Embryonic facial prominence (tissue), 1 donor: Measurements from ENCODE around the gene TMEM222.
"Not testable (repeated sequence)": the region's sequence is repeated elsewhere in the genome, so short reads cannot be mapped to it uniquely, and the experiment has no call there.

Experiments used
- DNase-seq: peaks from one replicate; pipeline ENCODE4 v3.0.0-alpha.2; 2016; ENCODE audit errors: extremely low spot score

Gene TMEM222, protein sequence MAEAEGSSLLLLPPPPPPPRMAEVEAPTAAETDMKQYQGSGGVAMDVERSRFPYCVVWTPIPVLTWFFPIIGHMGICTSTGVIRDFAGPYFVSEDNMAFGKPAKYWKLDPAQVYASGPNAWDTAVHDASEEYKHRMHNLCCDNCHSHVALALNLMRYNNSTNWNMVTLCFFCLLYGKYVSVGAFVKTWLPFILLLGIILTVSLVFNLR

DNA sequence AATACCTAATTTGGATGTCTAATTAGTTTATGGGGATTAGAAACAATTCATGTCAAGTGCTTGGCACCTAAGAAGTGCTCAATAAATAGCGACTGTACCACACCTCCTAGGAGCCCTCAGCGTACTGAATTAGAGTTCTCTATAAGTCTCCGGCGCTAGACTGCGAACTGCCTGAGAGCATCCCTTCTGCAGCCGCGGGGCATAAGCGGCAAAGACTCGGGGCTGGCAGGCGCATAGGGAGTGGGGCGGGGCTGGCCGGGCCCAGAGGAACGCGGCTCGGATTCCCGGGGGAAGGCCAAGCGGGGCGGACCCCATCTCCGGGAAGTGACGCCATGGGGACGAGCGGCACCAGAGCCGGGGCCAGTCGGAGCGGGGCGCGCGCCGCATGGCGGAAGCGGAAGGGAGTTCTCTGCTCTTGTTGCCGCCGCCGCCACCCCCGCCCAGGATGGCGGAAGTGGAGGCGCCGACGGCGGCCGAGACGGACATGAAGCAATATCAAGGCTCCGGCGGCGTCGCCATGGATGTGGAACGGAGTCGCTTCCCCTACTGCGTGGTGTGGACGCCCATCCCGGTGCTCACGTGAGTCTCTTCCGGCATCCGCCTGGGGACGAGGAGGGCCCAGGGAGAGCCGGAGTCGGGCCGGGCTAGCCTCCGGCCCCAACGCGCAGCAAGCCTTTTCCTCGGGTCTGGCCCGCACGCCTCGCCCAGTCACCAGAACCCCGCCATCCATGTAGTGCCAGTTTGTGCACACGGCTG, at the start of gene TMEM222:
Gene TMEM222 (plus strand): TSS at position 351 of the 756 bp plus-strand sequence. CDS start 35 bp downstream, at position 386.
- peak; percentile 96 for DNase-seq

DNA sequence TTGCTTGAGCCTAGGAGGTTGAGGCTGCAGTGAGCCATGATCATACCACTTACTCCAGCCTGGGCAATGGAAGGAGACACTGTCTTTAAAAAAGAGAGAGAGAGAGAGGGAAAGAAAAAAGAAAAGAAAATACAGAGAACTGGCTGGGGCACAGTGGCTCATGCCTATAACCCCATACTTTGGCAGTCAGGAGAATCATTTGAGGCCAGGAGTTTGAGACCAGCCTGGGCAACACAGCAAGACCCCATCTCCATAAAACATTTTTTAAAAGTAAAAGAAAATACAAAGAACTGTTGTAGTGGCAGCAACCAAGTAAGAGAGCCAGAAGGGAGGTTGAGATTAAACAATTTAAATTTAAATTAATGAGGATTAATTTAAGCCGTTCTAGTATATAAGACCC, 47.8 kb upstream of the TMEM222 start:
- no peak for DNase-seq

DNA sequence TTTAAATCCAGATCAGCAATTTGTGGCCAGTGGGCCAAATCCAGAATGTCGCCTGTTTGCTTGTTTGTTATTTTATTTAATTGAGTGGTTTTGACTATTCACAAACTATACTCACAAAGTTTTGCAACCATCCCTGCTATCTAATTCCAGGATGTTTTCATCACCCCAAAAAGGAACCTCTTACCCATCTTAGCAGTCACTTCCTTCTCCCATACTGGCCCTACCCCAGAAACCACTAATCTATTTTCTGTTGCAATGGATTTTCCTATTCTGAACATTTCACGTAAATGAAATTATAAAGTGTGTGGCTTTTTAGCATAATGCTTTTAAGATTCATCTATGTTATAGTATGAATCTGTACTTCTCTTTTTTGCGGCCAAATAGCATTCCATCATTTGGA, 46.3 kb upstream of the TMEM222 start:
- DNase-seq: no peak

DNA sequence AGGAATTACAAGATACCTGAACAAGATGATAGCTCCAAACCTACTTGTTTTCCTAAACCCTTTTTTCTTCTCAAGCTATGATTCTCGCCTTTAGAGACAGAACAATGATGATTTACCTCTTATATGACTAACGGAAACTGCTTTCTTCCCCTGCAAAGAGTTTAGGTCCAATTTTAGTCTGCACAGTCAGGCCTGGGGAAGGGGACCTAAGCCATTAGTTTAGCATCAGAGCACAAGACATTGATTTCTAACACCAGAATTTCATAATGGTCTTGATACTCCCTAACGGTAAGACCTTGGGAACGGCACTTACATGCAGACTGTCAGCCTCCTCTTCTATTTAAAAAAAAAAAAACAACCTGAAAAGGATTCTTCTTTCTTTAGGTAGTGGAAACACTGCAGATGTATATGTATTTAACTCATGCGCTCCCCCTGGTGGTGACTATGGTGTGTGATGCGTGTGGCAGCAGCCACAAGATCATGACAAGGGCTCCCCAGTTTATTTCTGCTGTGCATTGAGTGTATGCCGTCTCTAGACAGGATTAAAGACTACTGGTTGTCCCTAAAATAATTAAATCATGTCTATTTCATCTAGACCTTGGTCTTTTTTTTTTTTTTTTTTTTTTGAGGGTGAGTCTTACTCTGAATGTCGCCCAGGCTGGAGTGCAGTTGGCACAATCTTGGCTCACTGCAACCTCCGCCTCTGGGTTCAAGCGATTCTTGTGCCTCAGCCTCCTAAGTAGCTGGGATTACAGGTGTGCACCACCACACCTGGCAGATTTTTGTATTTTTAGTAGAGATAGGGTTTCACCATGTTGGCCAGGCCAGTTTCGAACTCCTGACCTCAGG, 37.3 kb upstream of the TMEM222 start:
- peak; percentile 78 for DNase-seq

DNA sequence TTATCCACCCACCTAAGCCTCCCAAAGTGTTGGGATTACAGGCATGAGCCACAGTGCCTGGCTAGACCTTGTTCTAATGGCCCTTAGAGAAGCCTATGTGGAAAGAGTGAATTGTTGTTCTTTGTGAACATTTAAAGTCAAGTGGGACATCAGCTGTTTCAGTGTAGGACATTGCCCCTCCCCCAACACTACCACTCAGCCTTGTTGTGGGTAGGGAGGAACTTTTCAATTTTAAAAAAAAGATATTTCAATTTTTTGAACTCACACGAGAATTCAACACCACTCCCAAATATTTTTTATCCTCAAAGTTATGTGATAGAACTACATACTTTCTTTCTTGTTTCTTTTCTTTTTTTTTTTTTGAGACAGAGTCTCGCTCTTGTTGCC, 36.7 kb upstream of the TMEM222 start:
- DNase-seq: no peak

DNA sequence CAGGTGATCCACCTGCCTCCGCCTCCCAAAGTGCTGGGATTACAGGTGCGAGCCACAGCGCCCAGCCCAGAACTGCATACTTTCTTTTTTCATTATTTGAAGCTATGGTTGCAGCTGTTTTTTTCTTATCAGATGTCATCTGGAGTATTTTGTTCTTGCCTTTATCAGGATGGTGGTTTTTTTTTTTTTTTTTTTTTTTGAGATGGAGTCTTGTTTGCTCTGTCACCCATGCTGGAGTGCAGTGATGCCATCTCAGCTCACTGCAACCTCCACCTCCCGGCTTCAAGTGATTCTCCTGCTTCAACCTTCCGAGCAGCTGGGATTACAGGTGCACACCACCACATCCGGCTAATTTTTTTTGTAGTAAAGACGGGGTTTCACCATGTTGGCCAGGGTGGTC, 36.1 kb upstream of the TMEM222 start:
- not testable (repeated sequence) for DNase-seq

DNA sequence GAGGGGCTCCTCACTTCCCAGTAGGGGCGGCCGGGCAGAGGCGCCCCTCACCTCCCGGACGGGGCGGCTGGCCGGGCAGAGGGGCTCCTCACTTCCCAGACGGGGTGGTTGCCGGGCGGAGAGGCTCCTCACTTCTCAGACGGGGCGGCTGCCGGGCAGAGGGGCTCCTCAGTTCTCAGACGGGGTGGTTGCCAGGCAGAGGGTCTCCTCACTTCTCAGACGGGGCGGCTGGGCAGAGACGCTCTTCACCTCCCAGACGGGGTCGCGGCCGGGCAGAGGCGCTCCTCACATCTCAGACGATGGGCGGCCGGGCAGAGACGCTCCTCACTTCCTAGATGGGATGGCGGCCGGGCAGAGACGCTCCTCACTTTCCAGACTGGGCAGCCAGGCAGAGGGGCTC, 32.8 kb upstream of the TMEM222 start:
- not testable (repeated sequence) for DNase-seq

DNA sequence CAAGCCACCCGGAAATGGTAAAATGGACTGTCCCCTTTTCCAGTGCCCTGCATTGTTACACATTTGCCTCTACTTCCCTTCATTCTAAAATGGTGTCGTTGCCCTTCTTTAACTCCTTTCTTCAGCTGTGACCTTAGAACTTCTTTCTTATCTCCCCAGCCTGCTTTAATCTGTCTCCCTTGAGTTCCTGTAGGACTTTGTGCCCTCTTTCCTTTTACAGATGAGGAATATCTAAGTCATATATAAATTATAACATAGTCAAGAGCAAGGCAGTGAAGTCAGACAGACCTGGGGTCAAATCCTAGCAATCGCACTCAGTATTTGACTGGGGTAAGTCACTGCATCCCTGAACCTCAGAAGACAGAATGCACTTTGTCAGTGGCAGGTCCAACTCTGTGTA, 31.4 kb upstream of the TMEM222 start:
- DNase-seq: no peak

DNA sequence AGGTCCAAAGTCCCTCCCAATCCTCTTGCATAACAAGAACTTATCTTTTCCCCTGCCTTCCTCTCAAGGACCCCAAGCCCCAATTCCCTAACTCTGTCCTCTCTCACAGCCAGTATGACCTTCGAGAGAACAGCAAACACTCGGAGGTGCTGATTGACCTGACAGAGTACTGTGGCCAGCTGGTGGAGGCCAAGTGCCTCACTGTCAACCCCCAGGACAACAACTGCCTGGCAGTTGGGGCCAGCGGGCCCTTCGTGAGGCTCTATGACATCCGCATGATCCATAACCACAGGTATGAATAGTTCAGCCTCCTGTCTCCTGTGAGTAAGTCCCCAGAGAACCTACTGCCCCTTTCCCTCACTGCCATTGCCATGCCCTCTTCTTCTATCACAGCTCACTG, 29.9 kb upstream of the TMEM222 start:
- DNase-seq: no peak

DNA sequence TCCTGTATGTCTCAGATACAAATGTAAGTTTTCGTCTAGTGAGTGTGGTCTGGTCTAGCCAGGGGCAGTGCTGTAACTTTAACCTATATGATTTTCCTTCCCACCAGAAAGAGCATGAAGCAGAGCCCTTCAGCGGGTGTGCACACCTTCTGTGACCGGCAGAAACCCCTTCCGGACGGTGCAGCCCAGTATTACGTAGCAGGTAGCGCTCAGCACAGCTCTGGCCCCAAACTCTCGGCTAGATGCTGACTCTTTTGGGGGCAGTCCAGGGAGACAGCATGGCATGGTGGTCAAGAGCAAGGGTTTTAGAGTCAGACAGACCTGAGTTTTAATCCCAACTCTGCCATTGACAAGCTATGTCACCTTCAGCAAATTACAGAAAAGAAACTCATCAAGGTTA, 28.0 kb upstream of the TMEM222 start:
- DNase-seq: no peak

DNA sequence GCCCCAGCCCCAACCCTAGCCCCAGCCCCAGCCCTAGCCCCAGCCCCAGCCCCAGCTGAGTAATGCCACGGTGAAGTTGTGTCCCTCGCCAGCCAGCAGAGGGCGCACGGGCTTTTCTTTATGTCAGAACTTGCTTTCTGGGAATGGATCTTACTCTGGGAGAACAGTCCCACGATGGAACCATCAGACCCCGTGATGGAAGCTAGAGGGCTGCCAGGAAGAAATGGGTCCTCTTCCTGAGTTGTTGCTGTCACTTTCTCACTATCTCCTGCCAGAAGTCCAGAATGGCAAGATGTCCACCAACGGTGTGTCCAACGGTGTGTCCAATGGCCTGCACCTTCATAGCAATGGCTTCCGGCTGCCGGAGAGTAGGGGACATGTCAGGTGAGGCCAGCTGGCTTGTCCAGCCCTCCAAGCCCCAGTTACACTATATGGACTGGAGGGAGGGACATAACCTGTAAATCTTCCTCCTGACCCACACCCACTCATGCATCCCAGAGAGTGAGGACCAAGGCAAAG, 25.1 kb upstream of the TMEM222 start:
- DNase-seq: no peak

DNA sequence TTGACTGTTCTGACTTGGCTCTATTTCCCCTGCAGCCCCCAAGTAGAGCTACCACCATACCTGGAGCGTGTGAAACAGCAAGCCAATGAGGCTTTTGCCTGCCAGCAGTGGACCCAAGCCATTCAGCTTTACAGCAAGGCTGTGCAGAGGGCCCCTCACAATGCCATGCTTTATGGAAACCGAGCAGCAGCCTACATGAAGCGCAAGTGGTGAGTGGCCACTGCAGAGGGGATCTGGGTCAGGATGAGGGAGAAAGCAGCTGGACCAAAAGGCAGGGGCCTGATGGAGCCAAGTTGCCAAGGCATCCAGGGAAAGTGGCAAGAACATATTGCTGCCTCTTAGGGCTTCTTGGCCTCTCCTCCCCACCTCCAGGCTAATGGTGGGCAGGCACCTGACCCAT, 24.1 kb upstream of the TMEM222 start:
- DNase-seq: no peak

DNA sequence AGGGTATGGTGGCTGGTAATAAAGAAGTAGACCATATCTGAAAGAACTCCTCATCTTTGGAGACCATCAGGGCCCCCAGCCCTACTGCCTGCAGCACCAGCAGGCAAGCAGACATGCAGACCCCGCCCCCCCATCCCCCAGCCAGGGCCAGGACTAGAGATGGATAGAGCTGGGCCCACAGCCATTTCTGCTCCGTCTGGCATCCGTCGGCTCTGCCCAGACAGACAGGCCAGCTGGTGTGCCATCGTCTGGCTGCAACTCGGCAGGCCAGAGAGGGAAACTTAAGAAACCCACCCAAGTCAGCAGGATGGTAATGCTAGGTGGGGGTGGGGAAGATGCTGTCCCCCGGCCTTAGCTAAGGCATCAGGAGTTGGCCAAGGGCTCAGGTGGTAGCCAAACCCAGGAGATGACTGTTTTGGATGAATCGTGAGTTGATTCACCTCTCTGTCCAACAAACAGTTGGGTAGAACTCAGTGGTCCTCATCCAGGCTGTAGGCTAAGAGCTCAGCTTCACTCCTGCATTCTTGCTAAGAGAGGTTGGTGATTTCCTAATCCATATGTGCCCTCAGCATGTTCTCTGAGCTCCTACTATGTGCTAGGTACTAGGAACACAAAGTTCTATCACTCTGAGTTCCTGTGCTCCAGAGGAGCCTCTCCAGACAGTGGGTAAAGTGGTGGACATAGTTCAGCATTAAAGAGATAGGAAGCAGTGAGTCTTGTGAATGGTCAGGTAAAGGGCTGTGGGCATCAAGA, 23.2 kb upstream of the TMEM222 start:
- DNase-seq: no peak

DNA sequence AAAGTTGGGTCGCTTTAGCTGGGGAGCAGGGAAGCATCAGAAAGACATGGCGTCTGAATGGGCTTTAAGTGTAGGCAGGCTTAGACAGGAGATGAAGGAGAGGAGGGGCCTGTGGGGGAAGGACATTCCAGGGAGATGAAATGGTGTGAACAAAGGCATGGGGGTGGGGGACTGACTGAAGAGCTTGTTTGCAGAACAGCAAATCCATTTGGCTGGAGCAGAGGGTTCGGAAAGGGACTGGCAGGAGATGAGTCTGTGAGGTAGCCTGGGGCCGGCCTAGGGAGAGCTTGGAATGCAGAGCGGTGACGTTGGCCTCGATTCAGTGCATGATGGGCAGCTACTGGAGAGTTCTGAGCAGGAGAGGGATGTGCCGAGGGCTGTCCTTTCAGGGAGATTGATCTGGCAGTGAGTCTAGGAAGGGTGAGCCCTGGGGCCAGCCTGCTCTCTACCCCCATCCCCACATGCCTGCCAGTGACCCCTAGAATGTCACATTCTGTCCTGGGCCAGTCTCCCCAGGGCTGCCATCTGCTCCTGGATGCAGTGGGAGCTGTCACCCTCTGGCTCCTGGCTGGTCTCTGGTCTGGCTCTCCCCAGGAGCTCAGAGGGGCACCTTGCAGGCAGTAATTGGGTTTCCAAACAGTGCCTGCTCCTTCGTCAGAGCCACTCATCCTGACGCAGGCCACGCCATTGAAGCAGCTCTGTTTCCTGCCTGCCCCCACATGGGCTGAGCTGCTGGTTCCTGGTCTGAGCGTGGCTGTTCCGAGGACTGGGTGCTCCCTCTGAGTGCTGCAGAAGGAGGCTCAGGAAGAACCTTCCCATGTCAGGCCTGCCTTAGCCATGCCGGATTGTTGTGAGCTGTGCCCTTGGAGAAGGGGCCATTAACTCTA, 22.3 kb upstream of the TMEM222 start:
- DNase-seq: peak; percentile 75

DNA sequence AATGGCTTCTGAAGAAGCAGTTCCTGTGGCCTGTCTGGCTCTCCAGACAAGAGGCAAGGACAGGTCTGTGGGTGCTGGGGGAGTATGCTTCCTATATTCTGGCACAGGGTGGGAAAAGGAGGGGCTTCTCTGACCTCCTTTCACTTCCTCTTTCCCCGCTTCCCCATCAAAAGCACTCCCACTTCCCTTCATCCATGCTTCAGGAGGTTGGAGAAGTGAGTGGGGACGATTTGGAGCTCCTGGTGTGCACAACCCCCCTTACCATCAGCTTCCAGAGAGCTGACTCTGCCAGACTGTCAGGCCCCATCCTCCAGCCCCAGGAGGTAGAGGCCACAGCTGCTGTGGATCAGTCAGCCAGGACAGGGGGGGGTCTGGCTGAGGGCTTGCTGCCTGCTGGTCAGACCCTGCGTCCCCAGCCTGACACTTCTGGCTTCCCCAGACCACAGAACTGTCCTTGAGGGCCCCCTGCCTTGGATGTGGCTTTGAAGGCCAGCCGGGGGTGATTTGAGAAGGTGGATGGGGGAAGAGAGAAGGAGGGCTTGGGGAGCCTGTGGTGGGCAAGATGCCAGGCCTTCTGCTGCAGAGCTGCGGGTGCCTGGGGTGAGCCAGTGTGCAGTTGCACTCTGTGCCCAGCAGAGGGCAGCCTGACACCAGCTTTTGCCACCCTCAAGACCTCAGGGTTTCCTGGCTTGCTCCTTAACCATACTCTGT, 21.5 kb upstream of the TMEM222 start:
- DNase-seq: peak; percentile 86

DNA sequence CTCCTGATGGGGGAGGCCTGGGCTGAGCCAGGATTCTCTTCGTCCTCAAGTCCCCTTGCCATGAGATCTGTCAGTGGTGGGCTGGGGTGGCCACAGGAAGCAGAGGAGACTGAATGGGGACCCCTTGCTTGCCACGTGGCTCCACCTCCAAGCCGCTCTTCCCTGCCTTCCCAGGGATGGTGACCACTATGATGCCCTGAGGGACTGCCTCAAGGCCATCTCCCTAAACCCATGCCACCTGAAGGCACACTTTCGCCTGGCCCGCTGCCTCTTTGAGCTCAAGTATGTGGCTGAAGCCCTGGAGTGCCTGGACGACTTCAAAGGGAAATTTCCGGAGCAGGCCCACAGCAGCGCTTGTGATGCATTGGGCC, 20.9 kb upstream of the TMEM222 start:
- no peak for DNase-seq

DNA sequence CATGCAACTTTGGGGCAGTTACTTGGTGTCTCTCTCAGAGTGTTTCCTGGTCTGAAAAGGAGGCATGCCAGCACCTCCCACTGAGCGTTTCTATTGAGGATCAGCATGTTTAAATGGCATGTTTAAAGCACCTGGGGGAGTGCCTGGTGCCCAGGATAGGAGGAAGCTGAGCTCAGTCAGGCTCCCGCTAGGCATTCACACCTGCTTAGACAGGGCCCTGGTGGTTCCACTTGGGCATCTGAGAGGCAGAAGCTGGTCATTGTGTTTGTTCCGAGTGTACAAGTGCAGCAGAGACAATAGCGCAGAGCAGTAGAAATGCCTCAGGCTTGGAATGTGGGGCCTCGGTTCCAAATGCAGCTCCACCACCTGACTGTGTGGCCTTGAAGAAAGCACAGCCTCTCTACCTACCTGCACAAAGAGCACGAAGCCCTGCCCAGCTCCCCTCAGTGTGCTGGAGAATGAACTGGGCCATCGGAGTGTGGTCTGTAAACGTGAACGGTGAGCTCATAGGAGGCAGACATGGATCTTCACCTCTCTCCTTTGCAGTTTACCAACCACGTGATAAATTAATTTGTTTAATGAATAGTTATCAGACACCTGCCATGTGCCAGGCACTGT, 20.3 kb upstream of the TMEM222 start:
- DNase-seq: no peak

DNA sequence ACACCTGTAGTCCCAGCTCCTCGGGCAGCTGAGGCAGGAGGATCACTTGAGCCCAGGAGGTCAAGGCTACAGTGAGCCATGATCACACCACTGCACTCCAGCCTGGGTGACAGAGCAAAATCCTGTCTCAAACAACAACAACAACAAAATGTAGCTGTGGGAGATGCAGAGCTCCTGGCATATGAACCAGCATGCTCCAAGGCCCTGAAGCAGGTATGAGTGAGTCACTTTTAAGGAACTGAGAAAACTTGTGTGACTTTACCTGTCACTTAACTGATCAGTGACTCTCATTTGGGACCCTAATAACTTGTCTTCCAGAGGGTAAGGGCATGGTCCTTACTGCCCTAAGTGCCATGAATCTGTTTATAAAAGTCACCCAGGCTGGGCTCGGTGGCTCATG, 19.4 kb upstream of the TMEM222 start:
- no peak for DNase-seq

DNA sequence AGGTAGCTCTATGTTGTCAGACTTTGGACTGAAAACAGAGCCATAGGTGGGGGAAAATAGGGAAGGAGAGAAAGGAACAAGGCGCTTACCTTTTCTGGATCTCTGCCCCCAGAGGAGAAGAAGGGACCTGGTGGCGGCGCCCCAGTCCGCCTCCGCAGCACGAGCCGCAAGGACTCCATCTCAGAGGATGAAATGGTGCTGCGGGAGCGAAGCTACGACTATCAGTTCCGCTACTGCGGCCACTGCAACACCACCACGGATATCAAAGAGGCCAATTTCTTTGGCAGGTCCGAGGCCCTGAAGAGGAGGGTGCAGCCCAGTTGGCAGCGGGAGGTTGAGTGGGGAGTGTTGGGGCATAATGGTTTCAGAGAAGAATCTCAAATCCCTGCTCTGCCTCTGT, 18.5 kb upstream of the TMEM222 start:
- DNase-seq: no peak

DNA sequence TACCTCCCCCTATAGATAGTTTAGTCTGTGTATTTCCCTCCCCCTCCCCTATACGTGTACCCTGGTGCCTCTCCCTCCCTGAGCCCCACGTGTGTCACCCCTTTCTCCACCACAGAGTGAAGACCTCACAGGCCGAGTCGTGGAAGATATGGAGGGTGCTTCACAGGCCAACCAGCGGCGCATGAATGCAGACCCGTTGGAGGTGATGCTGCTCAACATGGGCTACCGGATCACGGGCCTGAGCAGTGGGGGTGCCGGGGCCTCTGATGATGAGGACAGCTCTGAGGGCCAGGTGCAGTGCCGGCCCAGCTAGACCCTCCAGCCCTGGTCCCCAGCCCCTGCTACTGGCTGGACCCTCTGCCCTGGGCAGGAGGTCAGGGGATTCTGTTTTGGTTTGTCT, 15.9 kb upstream of the TMEM222 start:
- no peak for DNase-seq
